ENCODE data around the gene METAP1D. TPM values are rescaled to one million over a fixed set of nuclear protein-coding genes. Genes with fewer than 3 reads are reported as not detected.
A peak's percentile ranks its signal among the peaks of the same experiment; 100 is the strongest.

The METAP1D gene
- total RNA-seq (2014; rRNA removed; shearing (Covaris generic)): 6.3 and 11.3 TPM in 2 replicates

GRCh38 chr2:171999604-172000469 lies at the start of gene METAP1D:
Gene METAP1D, plus strand, starts transcription at chr2:171999953. Its CDS starts 17 bp downstream, at chr2:171999970.
- peaks cover 19% of the 10 kb centered on the region for H3K4me1 ChIP-seq (replicated peaks)
- peaks cover 4% of the 10 kb centered on the region for H3K36me3 ChIP-seq
- peak within 1 kb of the TSS; percentile 34 for H3K27ac ChIP-seq
- H3K9me3 ChIP-seq (replicated peaks): no peaks in the 10 kb centered on the region
- DNase-seq (ENCODE audit: low read depth in 1 of 2, low spot score in 2 of 2): peak; percentile 87 to 91
- H3K27me3 ChIP-seq (replicated peaks): no peaks in the 10 kb centered on the region
- peak within 1 kb of the TSS; percentile 83 for H3K4me3 ChIP-seq

- peaks cover 47% of the 10 kb centered on the region for H3K36me3 ChIP-seq
- 0 out of 2 replicates have a peak, but pooled peaks cover 4% of the 10 kb centered on the region for H3K4me1 ChIP-seq (replicated peaks)
- no peaks in the 10 kb centered on the region; the same call in 1 of the 2 replicates for H3K9me3 ChIP-seq (replicated peaks)
- H3K4me3 ChIP-seq: no peak overlapping the region
- H3K27me3 ChIP-seq (replicated peaks): no peaks in the 10 kb centered on the region
- DNase-seq (ENCODE audit: low read depth in 1 of 2, low spot score in 2 of 2): no peak
- H3K27ac ChIP-seq: no peak overlapping the region
These were observed 47.5 kb upstream of the METAP1D start for GRCh38 chr2:171952276-171952675.

- Histone ChIP-seq H3K27ac (no peak overlapping the region), H3K4me3 (no peak overlapping the region), H3K27me3 (replicated peaks) (no peaks in the 10 kb centered on the region), H3K36me3 (peaks cover 45% of the 10 kb centered on the region), H3K4me1 (replicated peaks) (0 out of 2 replicates have a peak, but pooled peaks cover 4% of the 10 kb centered on the region), H3K9me3 (replicated peaks) (no peaks in the 10 kb centered on the region; the same call in 1 of the 2 replicates)
- no peak for DNase-seq (ENCODE audit: low read depth in 1 of 2, low spot score in 2 of 2)
These were observed 47.0 kb upstream of the METAP1D start for GRCh38 chr2:171952748-171953147.

- H3K36me3 ChIP-seq: peaks cover 47% of the 10 kb centered on the region
- no peak overlapping the region for H3K4me3 ChIP-seq
- no peaks in the 10 kb centered on the region; the same call in 1 of the 2 replicates for H3K9me3 ChIP-seq (replicated peaks)
- H3K27ac ChIP-seq: no peak overlapping the region
- H3K27me3 ChIP-seq (replicated peaks): no peaks in the 10 kb centered on the region
- 0 out of 2 replicates have a peak, but pooled peaks cover 4% of the 10 kb centered on the region for H3K4me1 ChIP-seq (replicated peaks)
- DNase-seq (ENCODE audit: low read depth in 1 of 2, low spot score in 2 of 2): no peak
These were observed 43.5 kb upstream of the METAP1D start for GRCh38 chr2:171956135-171956825.

GRCh38 chr2:171957061-171957460 lies 42.7 kb upstream of the METAP1D start:
- no peaks in the 10 kb centered on the region; the same call in 1 of the 2 replicates for H3K9me3 ChIP-seq (replicated peaks)
- no peak overlapping the region for H3K4me3 ChIP-seq
- no peak for DNase-seq (ENCODE audit: low read depth in 1 of 2, low spot score in 2 of 2)
- no peak overlapping the region for H3K27ac ChIP-seq
- H3K36me3 ChIP-seq: peaks cover 47% of the 10 kb centered on the region
- H3K27me3 ChIP-seq (replicated peaks): no peaks in the 10 kb centered on the region
- 0 out of 2 replicates have a peak, but pooled peaks cover 4% of the 10 kb centered on the region for H3K4me1 ChIP-seq (replicated peaks)

GRCh38 chr2:171958475-171958874 lies 41.3 kb upstream of the METAP1D start:
- no peak overlapping the region for H3K27ac ChIP-seq
- H3K36me3 ChIP-seq: peaks cover 47% of the 10 kb centered on the region
- no peak overlapping the region for H3K4me3 ChIP-seq
- no peaks in the 10 kb centered on the region; the same call in 1 of the 2 replicates for H3K9me3 ChIP-seq (replicated peaks)
- 0 out of 2 replicates have a peak, but pooled peaks cover 4% of the 10 kb centered on the region for H3K4me1 ChIP-seq (replicated peaks)
- no peaks in the 10 kb centered on the region for H3K27me3 ChIP-seq (replicated peaks)
- no peak for DNase-seq (ENCODE audit: low read depth in 1 of 2, low spot score in 2 of 2)

GRCh38 chr2:171959998-171960397 lies 39.8 kb upstream of the METAP1D start:
- Histone ChIP-seq H3K4me3 (no peak overlapping the region), H3K36me3 (peaks cover 36% of the 10 kb centered on the region), H3K27me3 (replicated peaks) (no peaks in the 10 kb centered on the region), H3K27ac (no peak overlapping the region), H3K4me1 (replicated peaks) (no peaks in the 10 kb centered on the region), H3K9me3 (replicated peaks) (no peaks in the 10 kb centered on the region)
- DNase-seq (ENCODE audit: low read depth in 1 of 2, low spot score in 2 of 2): no peak

- H3K4me3 ChIP-seq: no peak overlapping the region
- no peaks in the 10 kb centered on the region for H3K9me3 ChIP-seq (replicated peaks)
- no peak for DNase-seq (ENCODE audit: low read depth in 1 of 2, low spot score in 2 of 2)
- H3K4me1 ChIP-seq (replicated peaks): no peaks in the 10 kb centered on the region
- peaks cover 30% of the 10 kb centered on the region for H3K36me3 ChIP-seq
- H3K27ac ChIP-seq: no peak overlapping the region
- no peaks in the 10 kb centered on the region for H3K27me3 ChIP-seq (replicated peaks)
These were observed 39.2 kb upstream of the METAP1D start for GRCh38 chr2:171960570-171960969.

GRCh38 chr2:171963198-171963597 lies 36.6 kb upstream of the METAP1D start:
- H3K36me3 ChIP-seq: peaks cover 38% of the 10 kb centered on the region
- no peak for DNase-seq (ENCODE audit: low read depth in 1 of 2, low spot score in 2 of 2)
- no peak overlapping the region for H3K4me3 ChIP-seq
- no peak overlapping the region for H3K27ac ChIP-seq
- no peaks in the 10 kb centered on the region for H3K9me3 ChIP-seq (replicated peaks)
- no peaks in the 10 kb centered on the region for H3K27me3 ChIP-seq (replicated peaks)
- no peaks in the 10 kb centered on the region for H3K4me1 ChIP-seq (replicated peaks)

GRCh38 chr2:171964308-171964707 lies 35.4 kb upstream of the METAP1D start:
- no peaks in the 10 kb centered on the region for H3K27me3 ChIP-seq (replicated peaks)
- H3K4me3 ChIP-seq: no peak overlapping the region
- H3K4me1 ChIP-seq (replicated peaks): no peaks in the 10 kb centered on the region
- H3K9me3 ChIP-seq (replicated peaks): no peaks in the 10 kb centered on the region
- no peak overlapping the region for H3K27ac ChIP-seq
- peaks cover 39% of the 10 kb centered on the region for H3K36me3 ChIP-seq
- DNase-seq (ENCODE audit: low read depth in 1 of 2, low spot score in 2 of 2): no peak

GRCh38 chr2:171965238-171965637 lies 34.5 kb upstream of the METAP1D start:
- no peak for DNase-seq (ENCODE audit: low read depth in 1 of 2, low spot score in 2 of 2)
- Histone ChIP-seq H3K4me1 (replicated peaks) (no peaks in the 10 kb centered on the region), H3K9me3 (replicated peaks) (no peaks in the 10 kb centered on the region), H3K4me3 (no peak overlapping the region), H3K27ac (no peak overlapping the region), H3K36me3 (peaks cover 44% of the 10 kb centered on the region), H3K27me3 (replicated peaks) (no peaks in the 10 kb centered on the region)

GRCh38 chr2:171965661-171966060 lies 34.1 kb upstream of the METAP1D start:
- Histone ChIP-seq H3K4me3 (no peak overlapping the region), H3K27ac (no peak overlapping the region), H3K9me3 (replicated peaks) (no peaks in the 10 kb centered on the region), H3K36me3 (peaks cover 46% of the 10 kb centered on the region), H3K4me1 (replicated peaks) (no peaks in the 10 kb centered on the region), H3K27me3 (replicated peaks) (no peaks in the 10 kb centered on the region)
- no peak for DNase-seq (ENCODE audit: low read depth in 1 of 2, low spot score in 2 of 2)

GRCh38 chr2:171966235-171966634 lies 33.5 kb upstream of the METAP1D start:
- peaks cover 52% of the 10 kb centered on the region for H3K36me3 ChIP-seq
- no peak for DNase-seq (ENCODE audit: low read depth in 1 of 2, low spot score in 2 of 2)
- no peaks in the 10 kb centered on the region for H3K27me3 ChIP-seq (replicated peaks)
- H3K9me3 ChIP-seq (replicated peaks): no peaks in the 10 kb centered on the region
- no peak overlapping the region for H3K4me3 ChIP-seq
- H3K27ac ChIP-seq: no peak overlapping the region
- H3K4me1 ChIP-seq (replicated peaks): no peaks in the 10 kb centered on the region

- Histone ChIP-seq H3K27me3 (replicated peaks) (no peaks in the 10 kb centered on the region), H3K4me1 (replicated peaks) (no peaks in the 10 kb centered on the region), H3K36me3 (peaks cover 55% of the 10 kb centered on the region), H3K4me3 (no peak overlapping the region), H3K27ac (no peak overlapping the region), H3K9me3 (replicated peaks) (no peaks in the 10 kb centered on the region)
- no peak for DNase-seq (ENCODE audit: low read depth in 1 of 2, low spot score in 2 of 2)
These were observed 33.1 kb upstream of the METAP1D start for GRCh38 chr2:171966688-171967087.
